HCT116 (cell line): ENCODE results near the gene RBFOX2.

Source experiments
- CTCF ChIP-seq, 3 experiments: fragments of 200-600 bp in 1 of 3; sonication (generic) in 1 of 3; IDR thresholded peaks in 2 of 3; conservative IDR thresholded peaks in 1 of 3; 2 replicates each; pipeline ENCODE4 v1.5.1; 2012 to 2017; ENCODE audit warnings: low read depth in 2 of 3, low read length in 2 of 3, antibody characterized with exemption in 1 of 3, borderline replicate concordance in 1 of 3, control low read depth in 1 of 3, mild to moderate bottlenecking in 1 of 3, mixed read lengths in 1 of 3, mixed run types in 1 of 3, moderate library complexity in 1 of 3; ENCODE audit not compliant: insufficient read depth in 1 of 3
- EZH2phosphoT487 ChIP-seq: fragments of 200-600 bp; IDR thresholded peaks from 2 replicates; pipeline ENCODE4 v1.6.1; 2018; ENCODE audit warnings: antibody characterized with exemption, borderline replicate concordance
- MAX ChIP-seq: IDR thresholded peaks from 2 replicates; pipeline ENCODE4 v1.6.1; 2012
- POLR2AphosphoS5 ChIP-seq: IDR thresholded peaks from 2 replicates; pipeline ENCODE4 v1.6.1; 2011; ENCODE audit warnings: mild to moderate bottlenecking, low read depth, low read length, moderate library complexity
- SP1 ChIP-seq: IDR thresholded peaks from 2 replicates; pipeline ENCODE4 v1.6.1; 2012; ENCODE audit warnings: low read depth
- TCF7L2 ChIP-seq: IDR thresholded peaks from 2 replicates; pipeline ENCODE4 v1.7.0; 2011; ENCODE audit warnings: borderline replicate concordance, inconsistent platforms; ENCODE audit not compliant: insufficient read depth, insufficient read length; ENCODE audit errors: extremely low read depth

- TF ChIP-seq TCF7L2 (no peak), CTCF (IDR thresholded peaks at IDR 0.05 in 2 of 3, conservative IDR thresholded peaks at IDR 0.05 in 1 of 3; ENCODE audit: borderline replicate concordance in 1 of 3, insufficient read depth in 1 of 3, low read depth in 2 of 3, low read length in 2 of 3) (no peak), POLR2AphosphoS5 (no peak), SP1 (no peak), EZH2phosphoT487 (no peak), MAX (no peak)
These were observed 107.6 kb downstream of the RBFOX2 start for GRCh38 chr22:35921044-35921443.
